HG03196 (cell line): ENCODE data around the gene GDI2.

Source experiments
- ATAC-seq: cut with Tn5 transposase; IDR thresholded peaks from one replicate; pipeline ENCODE4 v1.9.1; 2021; ENCODE audit not compliant: unreplicated experiment

The GDI2 gene

GRCh38 chr10:5744849-5745248 is 68.4 kb downstream of the GDI2 start:
- no peak for ATAC-seq

- ATAC-seq, result no peak
Measured at GRCh38 chr10:5743736-5744135, 69.5 kb downstream of the GDI2 start.

GRCh38 chr10:5742116-5742515 is 71.1 kb downstream of the GDI2 start:
- ATAC-seq, result no peak

- ATAC-seq, result no peak
Measured at GRCh38 chr10:5741276-5741675, 72.0 kb downstream of the GDI2 start.

- ATAC-seq, result no peak
Measured at GRCh38 chr10:5738427-5738826, 74.8 kb downstream of the GDI2 start.

GRCh38 chr10:5737352-5737751 is 75.9 kb downstream of the GDI2 start:
- no peak for ATAC-seq

- no peak for ATAC-seq
Measured at GRCh38 chr10:5736591-5736990, 76.6 kb downstream of the GDI2 start.

GRCh38 chr10:5735119-5735518 is 78.1 kb downstream of the GDI2 start:
- no peak for ATAC-seq

- no peak for ATAC-seq
Measured at GRCh38 chr10:5732141-5732540, 81.1 kb downstream of the GDI2 start.

GRCh38 chr10:5731559-5731958 is 81.7 kb downstream of the GDI2 start:
- ATAC-seq, result no peak

- ATAC-seq, result no peak
Measured at GRCh38 chr10:5730766-5731165, 82.5 kb downstream of the GDI2 start.

- no peak for ATAC-seq
Measured at GRCh38 chr10:5723692-5724091, 89.5 kb downstream of the GDI2 start.

GRCh38 chr10:5720182-5720581 is 93.1 kb downstream of the GDI2 start:
- ATAC-seq, result no peak

- no peak for ATAC-seq
Measured at GRCh38 chr10:5719546-5719945, 93.7 kb downstream of the GDI2 start.
